Endothelial cell of hepatic sinusoid (primary cell): ENCODE results near the gene NCAPH2.

Experiments
- in situ Hi-C: cut with HindIII; loops from 2 replicates; pipeline ENCODE4 v1.10.0; 2017; ENCODE audit warnings: low sequenced_read_pairs

Gene NCAPH2

GRCh38 chr22:50568626-50569025 lies 60.6 kb downstream of the NCAPH2 start:
- in situ Hi-C loops = no loop called here

DNA sequence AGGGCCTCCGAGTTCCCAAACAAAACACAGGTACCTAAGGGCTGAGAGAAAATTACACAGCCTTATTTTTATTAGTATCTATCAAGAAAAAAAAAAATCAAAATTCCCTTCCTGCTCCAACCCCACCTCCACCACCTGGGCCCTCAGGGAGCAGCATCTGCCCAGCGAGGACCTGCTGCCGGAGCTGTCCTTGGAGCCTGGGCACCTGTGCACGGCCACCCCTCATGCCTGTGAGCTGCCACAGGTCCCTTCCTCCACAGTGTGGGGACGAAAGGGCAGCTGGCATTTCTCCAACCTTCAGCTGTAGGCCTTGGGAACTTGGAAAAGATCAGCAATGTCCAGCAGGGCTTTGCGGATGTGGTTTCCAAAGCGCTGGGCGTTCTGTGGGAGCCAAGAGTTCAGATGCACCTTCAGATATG lies 61.0 kb downstream of the NCAPH2 start:
- in situ Hi-C loops = no loop called here

DNA sequence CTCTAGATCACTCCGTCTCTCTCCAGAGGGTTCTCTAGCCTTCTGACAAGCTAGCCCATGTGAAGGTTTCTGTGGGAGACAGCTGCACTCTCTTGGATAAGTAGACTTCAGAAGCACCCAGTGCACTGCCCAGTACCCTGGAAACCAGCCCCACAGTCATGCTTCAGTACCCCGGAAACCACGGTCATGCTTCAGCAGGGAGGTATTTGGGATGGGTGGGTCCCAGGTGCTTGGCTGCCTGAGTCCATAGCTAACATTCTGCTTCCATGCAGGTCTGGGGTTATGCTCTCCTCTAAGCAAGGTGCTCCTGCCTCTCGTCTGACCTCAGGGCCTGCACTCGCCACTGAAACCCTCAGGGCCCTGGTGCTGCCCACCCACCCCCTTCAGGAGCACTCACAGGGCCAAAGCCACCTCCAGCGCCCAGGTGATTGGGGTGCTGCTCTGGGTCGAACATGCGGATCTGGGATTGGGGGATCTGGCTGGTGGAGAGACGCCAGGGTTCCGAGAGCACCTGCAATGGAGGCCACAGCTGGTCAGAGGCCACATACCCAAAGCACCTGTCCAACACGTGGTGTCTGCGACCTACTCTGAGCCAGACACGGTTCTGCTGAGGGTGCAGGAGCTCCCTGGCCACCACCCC lies 62.0 kb downstream of the NCAPH2 start:
- in situ Hi-C loops = no loop called here

- in situ Hi-C loops = no loop called here
Observed at GRCh38 chr22:50570861-50571260, 62.8 kb downstream of the NCAPH2 start.

DNA sequence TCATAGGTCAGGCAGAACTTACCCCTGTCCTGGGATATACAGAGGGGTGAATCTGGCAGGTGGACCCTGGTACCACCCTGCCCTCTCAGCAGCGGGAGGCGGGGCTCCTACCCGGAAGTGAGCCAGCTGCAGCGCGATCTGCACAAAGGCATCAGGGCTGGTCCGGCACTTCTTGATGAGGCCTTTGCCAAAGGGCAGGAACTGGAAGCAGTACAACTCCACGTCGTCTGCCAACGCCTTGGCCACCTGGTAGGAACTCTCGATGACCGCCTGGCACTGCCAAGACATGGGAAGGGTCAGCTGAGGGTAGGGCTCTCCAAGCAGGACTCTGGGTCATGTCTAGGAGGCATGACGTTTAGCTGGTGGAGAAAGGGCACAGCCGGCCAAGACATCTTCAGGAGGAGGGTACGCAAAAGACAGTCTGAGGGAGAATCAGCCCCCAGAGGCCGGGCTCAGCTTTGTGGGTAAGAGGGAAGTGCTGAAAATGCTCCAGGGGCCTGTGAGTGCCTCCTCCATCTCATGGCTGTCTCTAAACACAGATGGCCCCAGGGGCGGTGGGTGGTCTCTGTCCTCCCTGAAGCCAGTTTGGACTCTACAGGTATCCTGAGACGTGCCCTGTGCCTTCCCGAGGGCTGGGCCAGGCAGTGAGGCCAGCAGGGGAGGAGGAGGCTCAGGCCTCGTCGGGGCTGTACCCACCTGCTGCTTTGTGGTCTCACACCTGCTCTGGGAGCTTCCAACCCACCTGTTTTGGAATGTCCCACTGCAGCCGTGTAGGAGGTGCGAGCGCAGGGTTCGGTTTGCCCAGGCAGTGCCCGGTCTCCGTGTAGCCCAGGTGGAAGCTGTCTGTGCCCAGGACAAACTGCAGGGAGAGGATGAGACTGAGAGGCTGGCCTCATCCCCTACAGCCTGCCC lies 63.5 kb downstream of the NCAPH2 start:
- in situ Hi-C loops = no loop called here

DNA sequence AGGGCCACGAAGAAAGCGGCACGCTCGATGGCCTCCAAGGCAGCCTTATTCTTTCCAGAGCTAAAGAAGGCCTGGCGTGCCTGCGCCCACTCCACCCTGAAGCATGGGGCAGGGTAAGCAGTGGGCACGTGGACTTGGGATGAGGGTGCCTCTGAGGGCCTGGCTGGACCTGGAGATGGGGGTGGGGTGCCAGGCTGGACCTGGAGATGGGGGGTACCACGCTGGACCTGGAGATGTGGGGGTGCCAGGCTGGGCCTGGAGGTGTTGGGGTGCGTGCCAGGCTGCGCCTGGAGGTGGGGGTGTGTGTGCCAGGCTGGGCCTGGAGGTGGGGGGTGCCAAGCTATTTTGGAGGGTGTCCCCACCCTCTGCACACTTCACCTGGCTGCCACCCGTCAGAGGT lies 64.9 kb downstream of the NCAPH2 start:
- in situ Hi-C loops = no loop called here

- in situ Hi-C loops = no loop called here
Observed at GRCh38 chr22:50573491-50574382, 65.7 kb downstream of the NCAPH2 start.

- in situ Hi-C loops = no loop called here
Observed at GRCh38 chr22:50574383-50574755, 66.3 kb downstream of the NCAPH2 start.
